ENCODE results near the gene LRRN3.

LRRN3 gene

DNA sequence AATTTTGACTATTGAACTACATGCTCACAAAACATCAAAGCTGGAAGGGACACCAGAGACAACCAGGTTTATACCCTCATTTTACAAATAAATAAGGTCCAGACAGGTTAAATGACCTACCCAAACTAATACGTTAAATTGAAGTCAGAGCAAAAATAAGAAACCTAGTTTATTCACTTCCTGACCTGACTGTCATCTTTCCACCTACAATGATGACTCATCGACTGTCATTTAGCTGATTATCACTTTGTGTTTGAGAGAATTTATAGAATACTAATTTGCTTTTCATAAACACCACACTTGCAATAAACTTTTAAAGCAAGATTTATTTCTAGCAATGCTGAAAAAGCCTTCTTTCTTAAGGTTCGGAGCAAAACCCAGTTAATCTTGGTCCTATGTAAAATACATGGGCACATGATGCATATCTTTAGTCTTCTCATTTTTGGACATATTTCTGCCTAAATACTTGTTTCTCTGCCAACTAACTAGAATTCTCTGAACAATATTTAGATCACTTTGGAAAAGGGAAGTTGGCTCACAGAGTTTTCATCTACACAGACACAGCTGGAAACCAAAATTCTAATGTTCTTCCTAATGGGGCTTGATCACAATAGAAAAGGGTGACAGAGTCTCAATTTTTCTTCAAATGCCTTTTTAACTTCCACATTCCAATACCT, 16.7 kb upstream of the LRRN3 start:
- no peak overlapping the region for H3K4me3 ChIP-seq (ENCODE audit: control insufficient read depth, low read depth, low read length)
- DNase-seq (ENCODE audit: low read depth), result no peak

DNA sequence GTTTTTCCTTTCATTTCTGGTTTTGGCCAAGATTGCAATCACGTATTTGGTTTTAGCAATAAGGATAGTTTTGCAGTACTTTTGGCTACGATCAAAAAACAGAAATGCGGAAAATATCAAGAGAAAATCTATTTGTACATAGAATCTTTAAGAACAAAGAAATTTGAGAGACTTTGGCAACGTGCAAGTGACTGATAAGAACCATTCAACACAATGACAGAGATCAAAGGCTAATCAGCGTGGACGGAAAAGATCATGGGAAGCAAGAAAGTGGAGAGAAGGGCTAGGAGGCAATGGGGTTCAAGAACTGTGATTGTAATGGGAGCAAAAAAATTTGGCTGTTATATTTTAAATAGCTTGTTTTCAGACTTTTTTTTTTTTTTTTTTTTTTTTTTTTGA, 16.2 kb upstream of the LRRN3 start:
- no peak overlapping the region for H3K4me3 ChIP-seq (ENCODE audit: control insufficient read depth, low read depth, low read length)
- TF ChIP-seq, protein P1, sequence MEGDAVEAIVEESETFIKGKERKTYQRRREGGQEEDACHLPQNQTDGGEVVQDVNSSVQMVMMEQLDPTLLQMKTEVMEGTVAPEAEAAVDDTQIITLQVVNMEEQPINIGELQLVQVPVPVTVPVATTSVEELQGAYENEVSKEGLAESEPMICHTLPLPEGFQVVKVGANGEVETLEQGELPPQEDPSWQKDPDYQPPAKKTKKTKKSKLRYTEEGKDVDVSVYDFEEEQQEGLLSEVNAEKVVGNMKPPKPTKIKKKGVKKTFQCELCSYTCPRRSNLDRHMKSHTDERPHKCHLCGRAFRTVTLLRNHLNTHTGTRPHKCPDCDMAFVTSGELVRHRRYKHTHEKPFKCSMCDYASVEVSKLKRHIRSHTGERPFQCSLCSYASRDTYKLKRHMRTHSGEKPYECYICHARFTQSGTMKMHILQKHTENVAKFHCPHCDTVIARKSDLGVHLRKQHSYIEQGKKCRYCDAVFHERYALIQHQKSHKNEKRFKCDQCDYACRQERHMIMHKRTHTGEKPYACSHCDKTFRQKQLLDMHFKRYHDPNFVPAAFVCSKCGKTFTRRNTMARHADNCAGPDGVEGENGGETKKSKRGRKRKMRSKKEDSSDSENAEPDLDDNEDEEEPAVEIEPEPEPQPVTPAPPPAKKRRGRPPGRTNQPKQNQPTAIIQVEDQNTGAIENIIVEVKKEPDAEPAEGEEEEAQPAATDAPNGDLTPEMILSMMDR (conservative IDR thresholded peaks at IDR 0.05; ENCODE audit: control insufficient read depth, insufficient read depth, low read depth, low read length), result no peak
- no peak for DNase-seq (ENCODE audit: low read depth)

More for the DNA sequence above, 16.7 kb upstream of the LRRN3 start:
- TF ChIP-seq, protein P1 (conservative IDR thresholded peaks at IDR 0.05; ENCODE audit: control insufficient read depth, insufficient read depth, low read depth, low read length), result no peak

DNA sequence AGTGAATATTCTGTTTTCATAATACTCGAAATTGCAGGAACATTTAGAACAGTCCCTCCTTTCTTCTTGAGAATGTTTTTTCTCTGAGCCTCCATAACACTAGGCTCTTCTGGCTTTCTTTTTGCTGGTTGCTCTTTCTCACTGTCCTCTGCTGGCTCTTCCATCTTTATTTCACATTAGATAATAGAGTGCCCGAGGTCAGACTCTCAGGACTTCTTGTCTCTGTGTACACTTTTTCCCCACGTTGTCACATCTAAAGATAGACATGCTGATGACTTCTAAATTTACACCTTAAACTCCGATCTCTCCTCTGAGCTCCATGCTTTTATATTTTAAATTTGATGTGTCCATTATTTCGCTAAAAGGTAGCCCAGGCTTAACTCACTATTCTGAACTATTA, 15.4 kb upstream of the LRRN3 start:
- TF ChIP-seq, protein P1 (conservative IDR thresholded peaks at IDR 0.05; ENCODE audit: control insufficient read depth, insufficient read depth, low read depth, low read length), result no peak
- no peak overlapping the region for H3K4me3 ChIP-seq (ENCODE audit: control insufficient read depth, low read depth, low read length)
- DNase-seq (ENCODE audit: low read depth), result no peak

DNA sequence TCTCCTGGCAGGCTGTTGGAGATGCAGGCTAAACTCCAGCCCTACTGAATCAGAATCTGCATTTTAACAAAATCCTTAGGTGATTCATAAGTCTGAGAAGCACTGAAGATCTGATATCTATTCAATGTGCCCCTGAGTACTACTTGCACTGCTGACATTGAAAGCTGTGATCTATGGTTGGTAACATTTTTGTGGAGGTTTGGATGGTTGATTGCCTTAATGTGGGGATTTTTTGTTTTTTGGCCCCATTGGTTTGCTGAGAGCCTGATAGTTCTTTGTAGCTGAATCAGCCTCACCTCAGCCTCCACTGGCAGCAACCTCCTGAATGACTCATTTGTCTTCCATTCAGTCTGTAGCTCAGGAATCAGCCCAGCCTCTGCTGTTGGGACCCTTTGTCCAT, 14.7 kb upstream of the LRRN3 start:
- no peak overlapping the region for H3K4me3 ChIP-seq (ENCODE audit: control insufficient read depth, low read depth, low read length)
- TF ChIP-seq, protein P1 (conservative IDR thresholded peaks at IDR 0.05; ENCODE audit: control insufficient read depth, insufficient read depth, low read depth, low read length), result no peak
- DNase-seq (ENCODE audit: low read depth), result peak; percentile 64

DNA sequence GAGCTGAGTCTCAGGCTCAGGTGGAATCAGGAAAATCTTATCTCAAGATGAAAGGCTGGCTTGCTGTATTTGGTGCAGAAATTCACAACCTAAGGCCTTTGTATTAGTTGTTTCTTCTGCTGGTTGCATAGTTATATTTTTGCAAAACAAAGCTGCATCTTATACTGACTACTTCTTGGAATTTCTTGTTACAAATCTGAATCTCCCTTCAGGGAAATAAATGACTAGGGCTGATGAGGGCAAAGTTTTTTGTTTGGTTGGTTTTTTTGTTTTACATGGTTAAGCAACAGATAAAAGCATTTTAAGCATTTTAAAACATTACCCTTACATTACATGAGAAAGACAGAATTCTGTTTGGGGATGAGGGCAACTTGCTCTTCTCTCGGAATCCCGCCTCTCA, 13.9 kb upstream of the LRRN3 start:
- no peak for DNase-seq (ENCODE audit: low read depth)
- TF ChIP-seq, protein P1 (conservative IDR thresholded peaks at IDR 0.05; ENCODE audit: control insufficient read depth, insufficient read depth, low read depth, low read length), result no peak
- H3K4me3 ChIP-seq (ENCODE audit: control insufficient read depth, low read depth, low read length), result no peak overlapping the region

DNA sequence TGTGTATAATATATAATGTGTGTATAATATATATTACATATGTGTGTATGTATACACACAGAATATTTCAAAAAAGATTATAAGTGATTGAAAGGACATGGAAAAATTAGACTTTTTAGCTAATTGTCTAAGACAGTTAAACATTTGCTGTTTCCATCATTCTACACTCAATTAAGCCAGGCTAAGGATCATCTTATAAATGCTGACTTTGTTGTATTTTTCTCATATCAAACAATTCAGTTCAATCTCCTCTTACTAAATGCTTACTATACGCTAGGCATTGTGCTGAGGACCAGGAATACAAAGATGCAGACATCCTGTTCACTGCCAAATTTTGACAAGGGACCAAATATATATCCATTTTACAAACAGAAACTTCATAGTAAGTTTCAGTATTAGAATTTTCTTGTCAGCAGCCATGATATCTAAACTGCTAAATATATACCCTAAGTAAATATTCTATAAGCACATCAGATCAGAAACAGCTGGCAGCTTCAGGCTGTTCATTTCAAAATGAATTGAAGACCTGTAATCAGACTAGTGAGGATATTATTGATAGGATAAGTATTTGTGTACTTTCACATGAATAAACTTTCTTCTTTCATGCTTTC, 10.3 kb upstream of the LRRN3 start:
- DNase-seq (ENCODE audit: low read depth), result no peak
- no peak overlapping the region for H3K4me3 ChIP-seq (ENCODE audit: control insufficient read depth, low read depth, low read length)
- TF ChIP-seq, protein P1 (conservative IDR thresholded peaks at IDR 0.05; ENCODE audit: control insufficient read depth, insufficient read depth, low read depth, low read length), result no peak

Data from fibroblast of mammary gland (primary cell).